Mucosa of rectum (tissue), 2 donors: ENCODE data around the gene NECAB2.
"Not testable (repeated sequence)": the region's sequence is repeated elsewhere in the genome, so short reads cannot be mapped to it uniquely, and the experiment has no call there.

Experiments
- H3K27ac ChIP-seq, 2 donors: one replicate each; pipeline ENCODE4 v1.7.0; 2013; ENCODE audit warnings: inconsistent platforms in 2 of 2, low read depth in 2 of 2, low read length in 2 of 2
- H3K27me3 ChIP-seq, 2 donors: one replicate each; pipeline ENCODE4 v1.7.0; 2013; ENCODE audit warnings: low read length in 2 of 2; ENCODE audit not compliant: control insufficient read depth in 2 of 2, insufficient read depth in 2 of 2
- H3K36me3 ChIP-seq, 2 donors: one replicate each; pipeline ENCODE4 v1.7.0; 2013; ENCODE audit warnings: low read length in 2 of 2; ENCODE audit not compliant: control insufficient read depth in 2 of 2, insufficient read depth in 2 of 2
- H3K4me1 ChIP-seq, 2 donors: one replicate each; pipeline ENCODE4 v1.7.0; 2013; ENCODE audit warnings: low read length in 2 of 2, mild to moderate bottlenecking in 1 of 2; ENCODE audit not compliant: control insufficient read depth in 2 of 2, insufficient read depth in 2 of 2
- H3K4me3 ChIP-seq, 2 donors: one replicate each; pipeline ENCODE4 v1.7.0; 2013; ENCODE audit warnings: low read length in 2 of 2
- H3K9ac ChIP-seq, 2 donors: one replicate each; pipeline ENCODE4 v1.7.0; 2013; ENCODE audit warnings: low read length in 2 of 2, low read depth in 1 of 2, mild to moderate bottlenecking in 1 of 2
- H3K9me3 ChIP-seq, 2 donors: one replicate each; pipeline ENCODE4 v1.7.0; 2013; ENCODE audit warnings: low read length in 2 of 2; ENCODE audit not compliant: control insufficient read depth in 2 of 2
- donor health status: healthy.
- donor health status: Normal muscosa, but diverticular disease.

NECAB2 gene

DNA sequence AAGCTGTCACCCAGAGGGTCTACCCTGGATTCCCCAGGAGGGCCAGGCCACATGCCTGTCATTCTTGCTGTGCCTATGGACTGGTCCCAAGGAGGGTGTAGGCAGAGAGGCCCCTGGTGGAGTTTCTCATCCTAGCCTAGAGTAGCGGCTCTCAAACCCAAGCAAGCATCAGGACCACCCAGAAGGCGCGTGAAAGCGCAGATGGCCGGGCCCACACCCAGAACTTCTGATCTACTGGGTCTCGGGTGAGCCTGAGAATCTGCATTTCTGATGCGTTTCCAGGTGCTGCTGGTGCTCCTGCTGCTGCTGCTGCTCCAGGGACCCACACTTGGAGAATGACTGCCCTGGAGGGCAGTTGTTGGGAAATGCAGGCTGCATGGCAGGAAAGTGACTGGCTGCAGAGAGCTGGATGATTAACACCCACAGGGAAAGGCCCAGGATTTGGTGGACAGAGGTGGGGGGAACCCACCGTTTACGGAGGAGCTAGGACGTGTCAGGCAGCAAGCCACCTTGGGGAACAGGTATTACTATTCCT is 24.5 kb upstream of the NECAB2 start:
- Histone ChIP-seq H3K27me3 (no peaks in the 10 kb centered on the region), H3K36me3 (no peaks in the 10 kb centered on the region), H3K27ac (no peak overlapping the region), H3K4me1 (no peaks in the 10 kb centered on the region), H3K9ac (no peak overlapping the region), H3K9me3 (no peaks in the 10 kb centered on the region), H3K4me3 (no peak overlapping the region)

DNA sequence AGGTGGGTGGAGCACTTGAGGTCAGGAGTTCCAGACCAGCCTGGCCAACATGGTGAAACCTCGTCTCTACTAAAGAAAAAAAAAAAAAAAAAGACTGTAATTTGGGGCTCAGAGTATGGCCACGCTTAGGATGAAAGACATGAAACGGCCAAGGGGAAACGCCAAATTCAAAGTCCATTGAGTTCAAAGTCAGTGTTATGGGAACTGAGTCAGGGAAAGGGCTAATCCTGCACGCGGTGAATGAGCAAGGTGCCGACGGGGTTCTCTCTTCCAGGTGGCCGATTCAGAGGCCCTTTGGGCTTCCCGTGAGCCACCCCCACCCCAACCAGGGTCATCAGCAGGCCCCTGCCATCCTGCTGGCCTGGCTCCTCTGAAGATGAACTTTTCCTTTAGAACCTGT is 22.5 kb upstream of the NECAB2 start:
- Histone ChIP-seq H3K27ac (no peak overlapping the region), H3K4me3 (no peak overlapping the region), H3K9me3 (no peaks in the 10 kb centered on the region), H3K9ac (no peak overlapping the region), H3K27me3 (no peaks in the 10 kb centered on the region), H3K36me3 (no peaks in the 10 kb centered on the region), H3K4me1 (peaks cover 0 to 4% of the 10 kb centered on the region in 2 donors)

DNA sequence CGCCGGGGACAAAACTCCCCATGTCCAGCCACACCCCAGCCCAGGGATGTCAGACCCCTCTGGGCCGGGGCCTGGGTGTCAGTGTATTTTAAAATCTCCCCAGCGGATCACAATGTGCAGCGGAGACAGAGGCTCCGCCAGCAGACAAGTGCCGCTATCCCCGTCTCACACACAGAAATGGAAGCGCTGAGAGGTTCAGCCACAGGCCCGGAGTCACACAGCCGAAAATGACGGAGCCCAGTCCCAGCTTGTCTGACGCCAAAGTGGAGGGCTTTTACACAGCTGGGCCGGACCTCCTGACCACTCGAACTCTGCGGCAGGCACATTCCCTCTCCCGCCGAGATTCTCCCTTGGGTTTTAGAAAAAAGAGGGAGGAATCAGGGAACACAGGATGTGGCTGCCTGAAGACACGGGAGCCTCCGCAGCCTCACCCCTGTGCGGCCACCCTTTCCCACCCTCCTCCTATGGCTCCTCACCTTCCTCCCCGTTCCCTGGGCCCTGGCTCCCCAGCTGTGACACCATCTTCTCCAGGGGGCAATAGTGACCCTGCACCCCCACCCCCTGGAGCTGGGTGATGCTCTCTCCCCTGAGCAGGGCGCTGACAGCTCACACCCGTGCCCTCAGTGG is 21.8 kb upstream of the NECAB2 start:
- Histone ChIP-seq H3K27ac (no peak overlapping the region), H3K27me3 (no peaks in the 10 kb centered on the region), H3K36me3 (no peaks in the 10 kb centered on the region), H3K9ac (no peak overlapping the region), H3K4me3 (no peak overlapping the region), H3K9me3 (no peaks in the 10 kb centered on the region), H3K4me1 (peaks cover 0 to 4% of the 10 kb centered on the region in 2 donors)

DNA sequence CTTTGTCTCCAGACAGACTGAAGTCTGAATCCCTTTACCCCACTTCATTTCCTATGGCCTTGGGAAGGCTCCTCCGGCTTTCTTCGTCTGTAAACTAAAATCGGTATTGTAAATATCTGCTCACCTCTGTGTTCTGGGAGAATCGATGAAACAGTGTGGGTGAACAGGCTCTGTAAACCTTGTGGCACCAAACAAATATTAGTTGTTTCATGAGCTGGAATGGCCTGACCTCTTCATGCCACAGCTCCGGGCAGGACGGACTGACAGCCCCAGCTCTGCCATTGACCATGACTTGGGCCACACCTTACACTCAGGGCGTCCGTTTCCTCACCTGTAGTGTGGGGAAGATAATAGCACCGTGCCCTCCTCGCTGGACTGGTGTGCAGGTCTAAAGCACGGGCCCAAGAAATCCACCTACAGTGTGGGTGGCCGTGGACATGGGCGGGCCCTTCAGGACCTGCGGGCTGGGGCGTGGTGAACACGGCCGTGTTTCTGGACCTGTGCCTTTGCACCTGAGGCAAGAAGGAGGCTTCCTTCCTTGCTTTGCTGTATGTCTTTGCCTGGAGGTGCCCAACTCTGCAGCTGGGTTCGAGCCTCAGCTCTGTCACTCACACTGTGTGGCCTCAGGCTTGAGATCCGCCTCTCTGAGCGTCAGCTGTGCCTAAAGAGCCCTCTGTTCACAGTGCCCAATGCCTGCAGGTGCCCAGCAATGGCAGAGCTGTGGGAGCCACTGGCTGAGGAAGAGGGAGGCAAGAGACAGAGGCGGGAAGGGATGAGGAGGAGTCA is 21.1 kb upstream of the NECAB2 start:
- no peak overlapping the region for H3K4me3 ChIP-seq
- H3K9me3 ChIP-seq = no peaks in the 10 kb centered on the region
- H3K27ac ChIP-seq = no peak overlapping the region
- H3K4me1 ChIP-seq = peaks cover 0 to 4% of the 10 kb centered on the region in 2 donors
- H3K9ac ChIP-seq = no peak overlapping the region
- H3K36me3 ChIP-seq = no peaks in the 10 kb centered on the region
- H3K27me3 ChIP-seq = no peaks in the 10 kb centered on the region

GRCh38 chr16:83947642-83948234 is 20.3 kb upstream of the NECAB2 start:
- H3K27ac ChIP-seq = no peak overlapping the region
- H3K9me3 ChIP-seq = no peaks in the 10 kb centered on the region
- no peak overlapping the region for H3K9ac ChIP-seq

GRCh38 chr16:83948914-83949723 is 18.9 kb upstream of the NECAB2 start:
- Histone ChIP-seq H3K36me3 (no peaks in the 10 kb centered on the region), H3K4me3 (no peak overlapping the region), H3K9me3 (no peaks in the 10 kb centered on the region), H3K9ac (no peak overlapping the region), H3K4me1 (peaks cover 11 to 20% of the 10 kb centered on the region in 2 donors), H3K27ac (no peak overlapping the region), H3K27me3 (no peaks in the 10 kb centered on the region)

More at GRCh38 chr16:83947642-83948234, 20.3 kb upstream of the NECAB2 start:
- Histone ChIP-seq H3K27me3 (no peaks in the 10 kb centered on the region), H3K4me3 (no peak overlapping the region), H3K36me3 (no peaks in the 10 kb centered on the region), H3K4me1 (peaks cover 4 to 7% of the 10 kb centered on the region in 2 donors)

DNA sequence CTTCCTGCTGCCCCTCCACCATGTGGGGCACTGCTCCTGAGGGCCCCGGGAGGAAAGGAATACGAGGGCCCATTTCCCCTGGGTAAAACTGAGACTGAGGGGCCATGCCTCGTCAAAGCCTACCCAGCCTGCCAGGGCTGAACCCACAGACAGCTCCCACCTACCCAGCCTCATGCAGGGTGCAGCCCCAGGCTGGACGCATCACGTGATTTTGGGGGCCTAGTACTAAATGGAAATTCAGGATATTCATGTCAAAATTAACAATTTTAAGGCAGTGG is 18.4 kb upstream of the NECAB2 start:
- no peak overlapping the region for H3K9ac ChIP-seq
- no peak overlapping the region for H3K4me3 ChIP-seq
- no peaks in the 10 kb centered on the region for H3K36me3 ChIP-seq
- H3K4me1 ChIP-seq = peaks cover 17 to 24% of the 10 kb centered on the region in 2 donors
- H3K27me3 ChIP-seq = no peaks in the 10 kb centered on the region
- H3K27ac ChIP-seq = no peak overlapping the region
- no peaks in the 10 kb centered on the region for H3K9me3 ChIP-seq

GRCh38 chr16:83950862-83951399 is 17.1 kb upstream of the NECAB2 start:
- H3K4me1 ChIP-seq = peaks cover 20 to 27% of the 10 kb centered on the region in 2 donors
- not testable (repeated sequence) for H3K27ac ChIP-seq, H3K27me3 ChIP-seq, H3K4me3 ChIP-seq, H3K9ac ChIP-seq, H3K36me3 ChIP-seq, H3K9me3 ChIP-seq

- no peak overlapping the region for H3K27ac ChIP-seq
- H3K9ac ChIP-seq = no peak overlapping the region
- no peaks in the 10 kb centered on the region for H3K9me3 ChIP-seq
- H3K4me1 ChIP-seq = peaks cover 22 to 27% of the 10 kb centered on the region in 2 donors
- H3K36me3 ChIP-seq = no peaks in the 10 kb centered on the region
- no peak overlapping the region for H3K4me3 ChIP-seq
- H3K27me3 ChIP-seq = no peaks in the 10 kb centered on the region
These were observed 16.5 kb upstream of the NECAB2 start for GRCh38 chr16:83951544-83951943.
